ENCODE measurements around the gene KCNK1. TPM values are rescaled to one million over a fixed set of nuclear protein-coding genes. Genes with fewer than 3 reads are reported as not detected.

KCNK1 gene
- total RNA-seq, 1 experiment from 2014 or later, result 13.3 TPM

DNA sequence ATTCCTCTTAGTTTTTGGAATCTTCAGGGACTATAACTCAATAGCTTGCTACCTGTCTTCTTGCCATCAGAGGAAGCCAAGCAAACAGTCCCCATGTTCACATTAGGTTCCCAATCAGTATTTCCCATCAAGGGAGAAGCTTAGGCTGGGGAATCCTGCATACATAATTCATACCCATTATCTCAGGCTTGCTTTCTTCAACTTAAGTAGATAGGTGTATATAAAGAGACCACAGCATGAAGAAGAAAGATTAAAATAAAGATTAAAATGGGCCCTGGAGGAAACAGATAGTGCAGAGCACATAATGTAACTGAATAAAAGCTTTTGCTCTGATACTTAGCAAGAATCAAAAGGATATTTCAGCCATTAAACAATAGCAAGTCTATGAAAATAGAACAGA lies 29.0 kb upstream of the KCNK1 start:
- peaks cover 61% of the 10 kb centered on the region for H3K27me3 Mint-ChIP-seq (ENCODE audit: low read depth)
- POLR2A ChIA-PET, result no interaction called here
- no peak for ATAC-seq
- H3K36me3 Mint-ChIP-seq, result peaks cover 4% of the 10 kb centered on the region; the same call in 1 of the 2 replicates
- no peak overlapping the region for H3K27ac Mint-ChIP-seq
- no peak for DNase-seq (ENCODE audit: low spot score)
- CTCF ChIA-PET, result no interaction called here
- no peak for TF ChIP-seq ZNF396 (CRISPR knock-in tag; IDR thresholded peaks at IDR 0.05; ENCODE audit: borderline replicate concordance)
- TF ChIP-seq, protein P1, sequence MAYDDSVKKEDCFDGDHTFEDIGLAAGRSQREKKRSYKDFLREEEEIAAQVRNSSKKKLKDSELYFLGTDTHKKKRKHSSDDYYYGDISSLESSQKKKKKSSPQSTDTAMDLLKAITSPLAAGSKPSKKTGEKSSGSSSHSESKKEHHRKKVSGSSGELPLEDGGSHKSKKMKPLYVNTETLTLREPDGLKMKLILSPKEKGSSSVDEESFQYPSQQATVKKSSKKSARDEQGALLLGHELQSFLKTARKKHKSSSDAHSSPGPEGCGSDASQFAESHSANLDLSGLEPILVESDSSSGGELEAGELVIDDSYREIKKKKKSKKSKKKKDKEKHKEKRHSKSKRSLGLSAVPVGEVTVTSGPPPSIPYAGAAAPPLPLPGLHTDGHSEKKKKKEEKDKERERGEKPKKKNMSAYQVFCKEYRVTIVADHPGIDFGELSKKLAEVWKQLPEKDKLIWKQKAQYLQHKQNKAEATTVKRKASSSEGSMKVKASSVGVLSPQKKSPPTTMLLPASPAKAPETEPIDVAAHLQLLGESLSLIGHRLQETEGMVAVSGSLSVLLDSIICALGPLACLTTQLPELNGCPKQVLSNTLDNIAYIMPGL (CRISPR knock-in tag; IDR thresholded peaks at IDR 0.05), result no peak
- TF ChIP-seq CREB1 (CRISPR knock-in tag; IDR thresholded peaks at IDR 0.05), result no peak
- no peak for TF ChIP-seq FOXP1 (CRISPR knock-in tag; IDR thresholded peaks at IDR 0.05; ENCODE audit: borderline replicate concordance)
- TF ChIP-seq GABPB1 (CRISPR knock-in tag; IDR thresholded peaks at IDR 0.05), result no peak
- no peak for TF ChIP-seq FOXK1 (CRISPR knock-in tag; IDR thresholded peaks at IDR 0.05)
- no peak overlapping the region for H3K4me3 Mint-ChIP-seq
- peaks cover 23% of the 10 kb centered on the region for H3K9me3 Mint-ChIP-seq
- peaks cover 11% of the 10 kb centered on the region for H3K4me1 Mint-ChIP-seq

DNA sequence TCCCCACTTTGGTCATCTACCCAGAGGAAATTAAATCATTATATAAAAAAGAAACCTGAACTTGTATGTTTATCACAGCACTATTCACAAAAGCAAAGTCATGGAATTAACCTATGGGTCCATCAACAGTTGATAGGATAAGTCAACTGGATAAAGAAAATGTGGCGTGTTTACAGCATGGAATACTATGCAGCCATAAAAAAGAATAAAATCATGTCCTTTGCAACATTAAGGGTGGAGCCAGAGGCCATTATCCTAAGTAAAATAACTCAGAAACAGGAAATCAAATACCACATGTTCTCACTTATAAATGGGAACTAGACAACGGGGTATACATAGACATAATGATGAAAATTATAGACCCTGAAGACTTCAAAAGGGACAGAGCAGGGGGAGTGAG lies 27.6 kb upstream of the KCNK1 start:
- ChIA-PET POLR2A (no interaction called here), CTCF (no interaction called here)
- H3K4me1 Mint-ChIP-seq, result peaks cover 11% of the 10 kb centered on the region
- H3K4me3 Mint-ChIP-seq, result no peak overlapping the region
- peaks cover 14% of the 10 kb centered on the region for H3K9me3 Mint-ChIP-seq
- DNase-seq (ENCODE audit: low spot score), result no peak
- TF ChIP-seq RELA (CRISPR knock-in tag; IDR thresholded peaks at IDR 0.05; ENCODE audit: borderline replicate concordance), result no peak
- no peak for ATAC-seq
- H3K27ac Mint-ChIP-seq, result no peak overlapping the region
- H3K27me3 Mint-ChIP-seq (ENCODE audit: low read depth), result peaks cover 74% of the 10 kb centered on the region
- H3K36me3 Mint-ChIP-seq, result no peaks in the 10 kb centered on the region

DNA sequence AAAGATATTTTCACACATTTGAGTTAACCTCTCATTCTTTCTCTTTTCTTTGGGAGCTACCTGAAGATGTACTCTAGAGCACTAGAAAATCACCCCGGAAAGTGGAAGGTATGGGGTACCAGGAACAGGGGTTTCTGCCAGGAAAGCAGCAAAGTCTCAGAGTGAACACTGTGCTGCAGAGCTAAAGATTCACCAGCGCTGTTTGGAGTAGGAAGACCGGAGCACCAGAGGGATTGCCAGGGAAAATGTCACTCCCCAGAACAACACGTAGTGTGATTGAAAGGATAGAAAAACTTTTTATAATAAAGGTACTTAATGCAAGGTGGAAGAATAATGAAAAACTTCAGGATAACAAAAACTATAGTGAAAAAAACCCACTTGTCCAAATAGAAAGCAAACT lies 26.7 kb upstream of the KCNK1 start:
- ATAC-seq (no peak), DNase-seq (ENCODE audit: low spot score) (no peak)
- no peak for TF ChIP-seq FOXJ3 (CRISPR knock-in tag; IDR thresholded peaks at IDR 0.05; ENCODE audit: borderline replicate concordance)
- no peak for TF ChIP-seq GTF2I (CRISPR knock-in tag; conservative IDR thresholded peaks at IDR 0.05)
- TF ChIP-seq, protein P2, sequence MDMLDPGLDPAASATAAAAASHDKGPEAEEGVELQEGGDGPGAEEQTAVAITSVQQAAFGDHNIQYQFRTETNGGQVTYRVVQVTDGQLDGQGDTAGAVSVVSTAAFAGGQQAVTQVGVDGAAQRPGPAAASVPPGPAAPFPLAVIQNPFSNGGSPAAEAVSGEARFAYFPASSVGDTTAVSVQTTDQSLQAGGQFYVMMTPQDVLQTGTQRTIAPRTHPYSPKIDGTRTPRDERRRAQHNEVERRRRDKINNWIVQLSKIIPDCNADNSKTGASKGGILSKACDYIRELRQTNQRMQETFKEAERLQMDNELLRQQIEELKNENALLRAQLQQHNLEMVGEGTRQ (CRISPR knock-in tag; IDR thresholded peaks at IDR 0.05), result no peak
- Mint-ChIP-seq H3K27me3 (ENCODE audit: low read depth) (peaks cover 83% of the 10 kb centered on the region), H3K36me3 (no peaks in the 10 kb centered on the region), H3K27ac (no peak overlapping the region), H3K4me1 (peaks cover 11% of the 10 kb centered on the region), H3K9me3 (peaks cover 14% of the 10 kb centered on the region), H3K4me3 (no peak overlapping the region)
- CTCF ChIA-PET, result no interaction called here
- POLR2A ChIA-PET, result no interaction called here

DNA sequence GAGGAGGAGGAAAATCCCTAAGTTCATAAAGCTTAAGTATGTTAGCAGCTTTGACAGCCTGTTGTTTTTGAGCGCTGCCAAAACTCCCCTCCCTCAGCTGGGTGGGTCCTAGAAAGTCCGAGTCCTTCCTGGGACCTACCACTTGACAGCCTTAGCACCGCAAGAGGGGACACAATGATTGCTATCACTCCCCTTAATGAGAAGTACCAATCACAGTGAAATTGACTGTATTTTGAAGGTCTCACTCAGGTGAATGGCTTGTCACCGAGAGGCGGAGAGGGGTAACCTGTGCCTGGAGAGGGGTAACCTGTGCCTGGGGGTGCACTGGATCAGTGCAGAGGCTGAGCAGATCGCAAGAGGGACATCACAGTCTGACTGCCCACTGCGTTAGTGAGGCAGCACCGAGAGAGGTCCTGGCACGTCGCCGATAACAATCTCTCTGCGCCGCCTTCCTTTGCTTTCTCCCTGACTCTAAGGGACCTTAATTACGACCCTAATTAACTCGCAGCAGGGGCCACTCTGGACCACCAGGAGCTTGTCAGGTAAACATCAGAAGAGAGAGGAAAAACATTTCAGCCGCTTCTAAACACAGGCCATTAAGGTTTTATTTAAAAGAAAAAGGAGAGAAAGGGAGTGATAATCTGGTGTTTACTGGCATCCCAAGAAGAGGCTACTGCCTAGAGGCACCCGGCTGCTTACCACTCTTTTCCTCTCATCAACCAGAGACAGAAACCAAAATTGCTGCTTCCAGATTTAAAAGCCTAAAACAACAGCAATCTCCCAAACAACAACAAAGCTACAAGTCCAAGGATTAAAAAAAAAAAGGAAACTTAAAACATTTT lies 25.7 kb upstream of the KCNK1 start:
- Mint-ChIP-seq H3K4me3 (peak overlapping the region; percentile 59), H3K4me1 (peaks cover 11% of the 10 kb centered on the region), H3K36me3 (no peaks in the 10 kb centered on the region), H3K27ac (peak overlapping the region; percentile 78; the same call in 1 of the 2 replicates), H3K27me3 (ENCODE audit: low read depth) (peaks cover 93% of the 10 kb centered on the region), H3K9me3 (peaks cover 14% of the 10 kb centered on the region)
- ATAC-seq (peak; percentile 96), DNase-seq (ENCODE audit: low spot score) (peak; percentile 34)
- CTCF ChIA-PET, result no interaction called here
- POLR2A ChIA-PET, result no interaction called here
- TF ChIP-seq, protein P3, sequence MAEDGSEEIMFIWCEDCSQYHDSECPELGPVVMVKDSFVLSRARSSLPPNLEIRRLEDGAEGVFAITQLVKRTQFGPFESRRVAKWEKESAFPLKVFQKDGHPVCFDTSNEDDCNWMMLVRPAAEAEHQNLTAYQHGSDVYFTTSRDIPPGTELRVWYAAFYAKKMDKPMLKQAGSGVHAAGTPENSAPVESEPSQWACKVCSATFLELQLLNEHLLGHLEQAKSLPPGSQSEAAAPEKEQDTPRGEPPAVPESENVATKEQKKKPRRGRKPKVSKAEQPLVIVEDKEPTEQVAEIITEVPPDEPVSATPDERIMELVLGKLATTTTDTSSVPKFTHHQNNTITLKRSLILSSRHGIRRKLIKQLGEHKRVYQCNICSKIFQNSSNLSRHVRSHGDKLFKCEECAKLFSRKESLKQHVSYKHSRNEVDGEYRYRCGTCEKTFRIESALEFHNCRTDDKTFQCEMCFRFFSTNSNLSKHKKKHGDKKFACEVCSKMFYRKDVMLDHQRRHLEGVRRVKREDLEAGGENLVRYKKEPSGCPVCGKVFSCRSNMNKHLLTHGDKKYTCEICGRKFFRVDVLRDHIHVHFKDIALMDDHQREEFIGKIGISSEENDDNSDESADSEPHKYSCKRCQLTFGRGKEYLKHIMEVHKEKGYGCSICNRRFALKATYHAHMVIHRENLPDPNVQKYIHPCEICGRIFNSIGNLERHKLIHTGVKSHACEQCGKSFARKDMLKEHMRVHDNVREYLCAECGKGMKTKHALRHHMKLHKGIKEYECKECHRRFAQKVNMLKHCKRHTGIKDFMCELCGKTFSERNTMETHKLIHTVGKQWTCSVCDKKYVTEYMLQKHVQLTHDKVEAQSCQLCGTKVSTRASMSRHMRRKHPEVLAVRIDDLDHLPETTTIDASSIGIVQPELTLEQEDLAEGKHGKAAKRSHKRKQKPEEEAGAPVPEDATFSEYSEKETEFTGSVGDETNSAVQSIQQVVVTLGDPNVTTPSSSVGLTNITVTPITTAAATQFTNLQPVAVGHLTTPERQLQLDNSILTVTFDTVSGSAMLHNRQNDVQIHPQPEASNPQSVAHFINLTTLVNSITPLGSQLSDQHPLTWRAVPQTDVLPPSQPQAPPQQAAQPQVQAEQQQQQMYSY (CRISPR knock-in tag; IDR thresholded peaks at IDR 0.05), result no peak
- TF ChIP-seq, protein P4, sequence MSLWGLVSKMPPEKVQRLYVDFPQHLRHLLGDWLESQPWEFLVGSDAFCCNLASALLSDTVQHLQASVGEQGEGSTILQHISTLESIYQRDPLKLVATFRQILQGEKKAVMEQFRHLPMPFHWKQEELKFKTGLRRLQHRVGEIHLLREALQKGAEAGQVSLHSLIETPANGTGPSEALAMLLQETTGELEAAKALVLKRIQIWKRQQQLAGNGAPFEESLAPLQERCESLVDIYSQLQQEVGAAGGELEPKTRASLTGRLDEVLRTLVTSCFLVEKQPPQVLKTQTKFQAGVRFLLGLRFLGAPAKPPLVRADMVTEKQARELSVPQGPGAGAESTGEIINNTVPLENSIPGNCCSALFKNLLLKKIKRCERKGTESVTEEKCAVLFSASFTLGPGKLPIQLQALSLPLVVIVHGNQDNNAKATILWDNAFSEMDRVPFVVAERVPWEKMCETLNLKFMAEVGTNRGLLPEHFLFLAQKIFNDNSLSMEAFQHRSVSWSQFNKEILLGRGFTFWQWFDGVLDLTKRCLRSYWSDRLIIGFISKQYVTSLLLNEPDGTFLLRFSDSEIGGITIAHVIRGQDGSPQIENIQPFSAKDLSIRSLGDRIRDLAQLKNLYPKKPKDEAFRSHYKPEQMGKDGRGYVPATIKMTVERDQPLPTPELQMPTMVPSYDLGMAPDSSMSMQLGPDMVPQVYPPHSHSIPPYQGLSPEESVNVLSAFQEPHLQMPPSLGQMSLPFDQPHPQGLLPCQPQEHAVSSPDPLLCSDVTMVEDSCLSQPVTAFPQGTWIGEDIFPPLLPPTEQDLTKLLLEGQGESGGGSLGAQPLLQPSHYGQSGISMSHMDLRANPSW (CRISPR knock-in tag; conservative IDR thresholded peaks at IDR 0.05; ENCODE audit: low read depth), result no peak
- TF ChIP-seq, protein P5, sequence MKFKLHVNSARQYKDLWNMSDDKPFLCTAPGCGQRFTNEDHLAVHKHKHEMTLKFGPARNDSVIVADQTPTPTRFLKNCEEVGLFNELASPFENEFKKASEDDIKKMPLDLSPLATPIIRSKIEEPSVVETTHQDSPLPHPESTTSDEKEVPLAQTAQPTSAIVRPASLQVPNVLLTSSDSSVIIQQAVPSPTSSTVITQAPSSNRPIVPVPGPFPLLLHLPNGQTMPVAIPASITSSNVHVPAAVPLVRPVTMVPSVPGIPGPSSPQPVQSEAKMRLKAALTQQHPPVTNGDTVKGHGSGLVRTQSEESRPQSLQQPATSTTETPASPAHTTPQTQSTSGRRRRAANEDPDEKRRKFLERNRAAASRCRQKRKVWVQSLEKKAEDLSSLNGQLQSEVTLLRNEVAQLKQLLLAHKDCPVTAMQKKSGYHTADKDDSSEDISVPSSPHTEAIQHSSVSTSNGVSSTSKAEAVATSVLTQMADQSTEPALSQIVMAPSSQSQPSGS (CRISPR knock-in tag; IDR thresholded peaks at IDR 0.05; ENCODE audit: borderline replicate concordance, low read depth), result no peak
- TF ChIP-seq TP53 (CRISPR knock-in tag; IDR thresholded peaks at IDR 0.05), result no peak
- no peak for TF ChIP-seq ZNF219 (CRISPR knock-in tag; IDR thresholded peaks at IDR 0.05; ENCODE audit: borderline replicate concordance)
- no peak for TF ChIP-seq JAZF1 (CRISPR knock-in tag; IDR thresholded peaks at IDR 0.05)
- TF ChIP-seq, protein P6, sequence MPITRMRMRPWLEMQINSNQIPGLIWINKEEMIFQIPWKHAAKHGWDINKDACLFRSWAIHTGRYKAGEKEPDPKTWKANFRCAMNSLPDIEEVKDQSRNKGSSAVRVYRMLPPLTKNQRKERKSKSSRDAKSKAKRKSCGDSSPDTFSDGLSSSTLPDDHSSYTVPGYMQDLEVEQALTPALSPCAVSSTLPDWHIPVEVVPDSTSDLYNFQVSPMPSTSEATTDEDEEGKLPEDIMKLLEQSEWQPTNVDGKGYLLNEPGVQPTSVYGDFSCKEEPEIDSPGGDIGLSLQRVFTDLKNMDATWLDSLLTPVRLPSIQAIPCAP (CRISPR knock-in tag; IDR thresholded peaks at IDR 0.05), result no peak
